Neutrophil (primary cell): Measurements from ENCODE around the gene DCST1.

Experiments used
- H3K27ac ChIP-seq: fragments of 200-600 bp; sonication (generic); 2 replicates; pipeline ENCODE4 v1.5.1; 2016; ENCODE audit warnings: mild to moderate bottlenecking, moderate library complexity
- H3K27me3 ChIP-seq: fragments of 200-600 bp; sonication (generic); 2 replicates; pipeline ENCODE4 v1.6.0; 2016; ENCODE audit warnings: mild to moderate bottlenecking
- H3K36me3 ChIP-seq: fragments of 200-600 bp; sonication (generic); 2 replicates; pipeline ENCODE4 v1.5.1; 2017
- H3K4me1 ChIP-seq, 2 experiments: fragments of 200-600 bp in 1 of 2; sonication (generic) in 1 of 2; 1 replicate in 1 of 2; 2 replicates in 1 of 2; pipeline versions ENCODE4 v1.5.1 to v1.6.1; 2013 to 2016; ENCODE audit warnings: low read depth in 1 of 2, low read length in 1 of 2, mild to moderate bottlenecking in 1 of 2, moderate library complexity in 1 of 2; ENCODE audit not compliant: control insufficient read depth in 1 of 2, insufficient read depth in 1 of 2
- H3K4me3 ChIP-seq, 2 experiments: fragments of 200-600 bp in 1 of 2; sonication (generic) in 1 of 2; 1 replicate in 1 of 2; 2 replicates in 1 of 2; pipeline ENCODE4 v1.5.1; 2013 to 2016; ENCODE audit warnings: low read depth in 1 of 2, low read length in 1 of 2, mild to moderate bottlenecking in 1 of 2, moderate library complexity in 1 of 2
- H3K9me3 ChIP-seq: fragments of 200-600 bp; sonication (generic); 2 replicates; pipeline ENCODE4 v1.5.1; 2016
- CTCF ChIP-seq: fragments of 200-600 bp; sonication (generic); IDR thresholded peaks from 2 replicates; pipeline ENCODE4 v1.5.1; 2016; ENCODE audit warnings: antibody characterized with exemption

The DCST1 gene

GRCh38 chr1:155015527-155016230, 17.9 kb upstream of the DCST1 start:
- TF ChIP-seq CTCF, result no peak
- H3K27me3 ChIP-seq, result no peaks in the 10 kb centered on the region
- H3K4me1 ChIP-seq, result peaks cover 68 to 75% of the 10 kb centered on the region in 2 experiments
- no peaks in the 10 kb centered on the region for H3K9me3 ChIP-seq
- H3K27ac ChIP-seq, result peak overlapping the region; percentile 97
- peak overlapping the region in 1 of 2 experiments; percentile 65 for H3K4me3 ChIP-seq
- H3K36me3 ChIP-seq, result peaks cover 86% of the 10 kb centered on the region

- H3K27me3 ChIP-seq, result no peaks in the 10 kb centered on the region
- peaks cover 81% of the 10 kb centered on the region for H3K36me3 ChIP-seq
- no peaks in the 10 kb centered on the region for H3K9me3 ChIP-seq
- H3K4me3 ChIP-seq, result peak overlapping the region; percentile 41 to 65
- peaks cover 62 to 68% of the 10 kb centered on the region in 2 experiments for H3K4me1 ChIP-seq
- no peak for TF ChIP-seq CTCF
- peak overlapping the region; percentile 97 for H3K27ac ChIP-seq
These were observed 17.3 kb upstream of the DCST1 start for GRCh38 chr1:155016231-155016831.

- H3K27me3 ChIP-seq, result no peaks in the 10 kb centered on the region
- peaks cover 71% of the 10 kb centered on the region for H3K36me3 ChIP-seq
- H3K4me1 ChIP-seq, result peaks cover 52 to 59% of the 10 kb centered on the region in 2 experiments
- H3K4me3 ChIP-seq, result peak overlapping the region; percentile 41 to 65
- peak; percentile 95 for TF ChIP-seq CTCF
- peak overlapping the region; percentile 97 for H3K27ac ChIP-seq
- no peaks in the 10 kb centered on the region for H3K9me3 ChIP-seq
These were observed 16.3 kb upstream of the DCST1 start for GRCh38 chr1:155017041-155017945.

GRCh38 chr1:155017946-155018316, 15.7 kb upstream of the DCST1 start:
- Histone ChIP-seq H3K27me3 (no peaks in the 10 kb centered on the region), H3K9me3 (no peaks in the 10 kb centered on the region), H3K4me1 (peaks cover 50 to 58% of the 10 kb centered on the region in 2 experiments), H3K36me3 (peaks cover 69% of the 10 kb centered on the region), H3K27ac (peak overlapping the region; percentile 97), H3K4me3 (peak overlapping the region; percentile 41 to 65)
- TF ChIP-seq CTCF, result no peak

- H3K27me3 ChIP-seq, result no peaks in the 10 kb centered on the region
- peaks cover 60% of the 10 kb centered on the region for H3K36me3 ChIP-seq
- no peaks in the 10 kb centered on the region for H3K9me3 ChIP-seq
- no peak overlapping the region for H3K4me3 ChIP-seq
- H3K27ac ChIP-seq, result peak overlapping the region; percentile 97
- no peak for TF ChIP-seq CTCF
- H3K4me1 ChIP-seq, result peaks cover 45 to 52% of the 10 kb centered on the region in 2 experiments
These were observed 14.8 kb upstream of the DCST1 start for GRCh38 chr1:155018617-155019348.
